ENCODE results near the gene CEBPZOS. TPM values are rescaled to one million over a fixed set of nuclear protein-coding genes. Genes with fewer than 3 reads are reported as not detected.

The CEBPZOS gene
- total RNA-seq, 4 donors from 2014 or later: 20.0 to 22.8 (median 21.4) TPM

DNA sequence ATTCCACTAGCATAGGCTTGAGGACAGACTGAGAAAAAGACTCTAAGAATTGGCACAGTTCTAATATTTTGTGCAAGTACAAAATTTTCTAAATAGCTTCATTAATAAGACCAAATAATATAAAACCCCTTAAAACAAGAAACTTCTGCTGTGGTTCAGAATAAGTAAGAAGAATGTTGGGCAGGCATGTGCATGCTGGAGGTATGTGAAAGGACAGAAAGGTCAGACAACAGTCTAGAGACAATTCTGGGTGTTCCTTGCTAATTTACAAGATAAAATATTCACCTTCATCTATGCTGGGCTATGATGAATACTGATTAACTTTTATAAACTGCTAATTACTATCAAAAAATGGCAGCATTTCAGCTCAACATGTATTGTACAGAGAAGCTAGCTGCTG is 14.9 kb downstream of the CEBPZOS start:
- TF ChIP-seq CTCF (IDR thresholded peaks at IDR 0.05; ENCODE audit: low read depth): no peak

DNA sequence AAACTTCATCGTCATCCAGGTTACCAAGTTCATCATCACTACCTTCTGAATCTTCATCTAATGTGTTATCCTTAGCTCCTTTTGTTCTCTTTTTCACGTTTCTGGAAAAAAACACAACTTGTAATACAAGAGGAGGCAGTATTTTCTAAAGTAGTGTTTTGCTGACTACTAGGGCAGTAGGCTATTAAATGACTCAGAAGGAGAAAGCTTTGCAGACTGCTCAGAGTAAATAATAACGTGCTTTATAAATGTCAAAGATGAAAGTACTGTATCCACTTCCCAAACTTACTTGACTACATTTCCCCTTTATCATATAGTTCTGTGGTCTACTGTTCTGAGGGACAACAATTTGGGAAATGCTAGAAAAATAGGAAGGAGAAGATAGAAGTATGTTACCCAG is 15.6 kb downstream of the CEBPZOS start:
- TF ChIP-seq CTCF (IDR thresholded peaks at IDR 0.05; ENCODE audit: low read depth): no peak

GRCh38 chr2:37215250-37215649 is 19.0 kb downstream of the CEBPZOS start:
- TF ChIP-seq CTCF (IDR thresholded peaks at IDR 0.05; ENCODE audit: low read depth): no peak

DNA sequence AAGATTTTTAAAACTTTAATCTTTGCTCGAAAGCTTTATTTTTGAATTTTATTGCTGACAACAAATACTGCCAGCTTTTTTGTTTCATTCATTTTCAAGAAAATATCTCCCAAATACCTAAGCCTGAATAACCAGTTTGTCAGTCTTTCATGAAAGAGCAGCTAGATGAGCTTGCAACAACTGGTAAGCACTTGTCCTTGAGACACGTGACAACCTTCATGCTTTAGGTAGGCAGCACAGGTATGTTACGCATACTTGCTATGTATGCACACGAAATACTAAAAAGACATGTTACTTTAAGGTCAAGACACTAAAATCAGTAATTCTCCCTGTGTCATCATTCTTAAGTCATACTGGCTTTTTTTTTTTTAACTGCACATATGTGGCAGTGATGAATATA is 22.8 kb downstream of the CEBPZOS start:
- no peak for TF ChIP-seq CTCF (IDR thresholded peaks at IDR 0.05; ENCODE audit: low read depth)

DNA sequence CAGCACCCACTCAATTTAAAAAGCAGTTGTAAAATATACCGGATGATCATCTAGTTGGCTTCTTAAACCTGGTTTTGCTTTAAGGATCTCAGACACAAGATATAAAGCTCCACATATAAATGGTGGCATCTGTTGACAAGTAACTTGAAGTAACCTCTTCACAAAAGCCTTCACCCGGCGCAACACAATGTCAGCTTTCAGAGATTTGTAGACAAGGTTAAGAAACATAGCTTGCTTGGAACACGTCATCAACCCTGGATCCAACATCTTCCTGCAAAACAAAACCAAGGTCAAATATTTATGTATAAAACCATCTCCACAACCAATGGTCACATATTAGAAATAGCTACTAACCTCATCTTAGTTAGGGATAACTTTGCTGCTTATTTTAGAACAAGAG is 26.8 kb downstream of the CEBPZOS start:
- TF ChIP-seq CTCF (IDR thresholded peaks at IDR 0.05; ENCODE audit: low read depth): no peak

DNA sequence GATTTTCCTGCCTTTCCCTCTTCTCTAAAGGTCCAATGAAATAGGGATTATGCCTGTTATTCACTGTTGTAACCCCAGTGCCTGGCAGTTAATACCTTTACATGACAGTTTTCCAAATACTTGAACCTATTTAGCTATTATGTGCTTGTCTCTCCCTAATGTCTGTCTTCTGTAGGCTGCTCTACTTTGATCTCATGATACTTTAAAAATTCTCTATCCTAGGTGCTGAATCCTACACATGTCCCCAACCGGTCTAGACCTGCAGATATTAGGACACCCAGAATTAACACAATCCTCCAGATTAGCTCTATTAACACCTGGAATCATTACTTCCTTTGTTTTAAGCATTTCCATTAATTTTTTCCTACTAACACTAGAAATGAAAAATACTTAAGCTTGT is 27.8 kb downstream of the CEBPZOS start:
- TF ChIP-seq CTCF (IDR thresholded peaks at IDR 0.05; ENCODE audit: low read depth): no peak

DNA sequence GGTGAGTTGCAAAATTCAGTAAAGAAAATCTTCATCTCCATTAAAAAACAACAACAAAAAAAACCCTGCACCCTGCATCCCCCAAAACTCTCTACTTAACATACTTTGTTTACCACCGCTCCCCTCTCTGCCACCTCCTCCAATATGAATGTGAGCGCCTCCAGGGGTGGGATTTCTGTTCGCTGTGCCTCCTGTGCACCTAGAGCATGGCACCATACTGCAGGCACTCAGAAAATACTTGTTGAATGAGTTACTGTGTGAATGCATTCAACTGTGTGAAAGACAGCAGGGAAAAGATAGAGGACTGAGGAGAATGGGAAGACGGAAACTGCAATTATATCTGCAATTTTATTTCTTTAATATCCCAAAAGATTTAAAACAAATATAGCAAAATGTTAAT is 30.6 kb downstream of the CEBPZOS start:
- TF ChIP-seq CTCF (IDR thresholded peaks at IDR 0.05; ENCODE audit: low read depth): no peak
